SK-N-MC (cell line): ENCODE measurements around the gene OPA1.

ENCODE experiments used
- EZH2 ChIP-seq: fragments of 200-600 bp; sonication (generic); IDR thresholded peaks from one replicate; pipeline ENCODE4 v1.6.1; 2017; ENCODE audit warnings: antibody characterized with exemption
- FOXP2 ChIP-seq: optimal IDR thresholded peaks from 2 replicates; pipeline ENCODE3; 2011; ENCODE audit warnings: mild to moderate bottlenecking, moderate library complexity; ENCODE audit not compliant: insufficient read depth; ENCODE audit errors: extremely low read length, control extremely low read depth
- POLR2AphosphoS5 ChIP-seq: IDR thresholded peaks from 2 replicates; pipeline ENCODE4 v1.6.1; 2012; ENCODE audit warnings: mild to moderate bottlenecking, low read depth, low read length, borderline replicate concordance

DNA sequence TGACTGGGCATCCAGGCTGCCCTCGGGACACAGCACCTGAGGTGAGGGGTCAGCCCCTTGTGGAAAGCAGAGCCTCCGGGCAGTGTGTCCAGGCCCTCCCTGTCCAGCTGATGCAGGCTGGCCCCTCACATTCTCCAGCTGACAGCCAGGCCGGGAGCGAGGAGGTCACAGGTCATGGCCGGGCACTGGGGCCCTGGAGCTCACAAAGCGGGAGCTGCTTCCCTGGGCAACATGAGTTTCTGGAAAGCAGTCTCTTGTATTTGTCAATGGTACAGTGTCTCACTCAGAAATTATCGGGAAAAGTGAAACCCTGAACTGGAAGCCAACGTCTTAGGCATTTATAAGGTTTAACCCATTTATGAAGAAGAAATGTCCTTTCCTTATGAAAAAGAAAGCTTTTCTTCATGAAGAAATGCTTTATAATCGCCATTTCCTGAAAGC is 118.5 kb downstream of the OPA1 start:
- TF ChIP-seq POLR2AphosphoS5 (no peak), EZH2 (no peak), FOXP2 (no peak)
